GM10266 (cell line): Measurements from ENCODE around the gene EFCAB13.
"Not testable (repeated sequence)": the region's sequence is repeated elsewhere in the genome, so short reads cannot be mapped to it uniquely, and the experiment has no call there.

Experiments
- DNase-seq: peaks from one replicate; pipeline ENCODE4 v3.0.0; 2012; ENCODE audit errors: extremely low spot score
- CTCF ChIP-seq: IDR thresholded peaks from 2 replicates; pipeline ENCODE4 v1.5.1; 2012; ENCODE audit warnings: mild to moderate bottlenecking, low read depth; ENCODE audit not compliant: control insufficient read depth, insufficient read depth; ENCODE audit errors: missing control alignments

The EFCAB13 gene

GRCh38 chr17:47465165-47465564 is 141.4 kb downstream of the EFCAB13 start:
- DNase-seq = no peak
- no peak for TF ChIP-seq CTCF

GRCh38 chr17:47466976-47467375 is 143.2 kb downstream of the EFCAB13 start:
- not testable (repeated sequence) for DNase-seq

GRCh38 chr17:47470836-47471235 is 147.1 kb downstream of the EFCAB13 start:
- TF ChIP-seq CTCF = no peak
- no peak for DNase-seq

- DNase-seq = not testable (repeated sequence)
Observed at GRCh38 chr17:47472073-47472472, 148.3 kb downstream of the EFCAB13 start.
